Left ventricle myocardium inferior (tissue), 1 donor: ENCODE results near the gene CEP89. TPM values are rescaled to one million over a fixed set of nuclear protein-coding genes. Genes with fewer than 3 reads are reported as not detected.

Source experiments
- DNase-seq: peaks from one replicate; pipeline ENCODE4 v3.0.0-alpha.2; 2020
- H3K27ac ChIP-seq: fragments of 200-600 bp; replicated peaks from 2 replicates; pipeline ENCODE4 v1.8.0; 2021
- H3K27me3 ChIP-seq: fragments of 200-600 bp; 2 replicates; pipeline ENCODE4 v1.8.0; 2021; ENCODE audit warnings: low read depth
- H3K36me3 ChIP-seq: fragments of 200-600 bp; 2 replicates; pipeline ENCODE4 v1.8.0; 2021
- H3K4me1 ChIP-seq: fragments of 200-600 bp; 2 replicates; pipeline ENCODE4 v1.8.0; 2021
- H3K4me3 ChIP-seq: fragments of 200-600 bp; 2 replicates; pipeline ENCODE4 v1.8.0; 2021; ENCODE audit warnings: mild to moderate bottlenecking, moderate library complexity
- H3K9me3 ChIP-seq: fragments of 200-600 bp; replicated peaks from 2 replicates; pipeline ENCODE4 v1.8.0; 2021
- CTCF ChIP-seq: fragments of 200-600 bp; IDR thresholded peaks from 2 replicates; pipeline ENCODE4 v1.8.0; 2021; ENCODE audit warnings: antibody characterized with exemption, mild to moderate bottlenecking, borderline replicate concordance
- intact Hi-C: fragments of 100-400 bp; cut with micrococcal nuclease; formaldehyde crosslinking; loops from one replicate; pipeline ENCODE4 v1.11.0; 2022
- total RNA-seq: library from RNA; stranded (reverse); fragmentation: NEBNext Ultra II Directional; extraction: Animal tissue kit (Norgen Biotek cat#: 25700); gene quantifications from one replicate; pipeline ENCODE4 v1.2.1, GENCODE V29; 2021
- donor health status: DM: no; HTN: yes; CAD: no; lungs with severe emphysema.

Gene CEP89
- total RNA-seq, 1 donor from 2014 or later: 9.1 TPM

GRCh38 chr19:32919365-32919764 lies 52.4 kb downstream of the CEP89 start:
- DNase-seq: no peak
- Histone ChIP-seq H3K36me3 (peaks cover 79% of the 10 kb centered on the region), H3K4me1 (no peaks in the 10 kb centered on the region), H3K27me3 (no peaks in the 10 kb centered on the region), H3K27ac (no peak overlapping the region), H3K4me3 (no peak overlapping the region), H3K9me3 (no peaks in the 10 kb centered on the region)
- intact Hi-C loops: no loop called here
- no peak for TF ChIP-seq CTCF

- no peaks in the 10 kb centered on the region for H3K27me3 ChIP-seq
- intact Hi-C loops: no loop called here
- no peak for TF ChIP-seq CTCF
- no peak for DNase-seq
- no peaks in the 10 kb centered on the region for H3K9me3 ChIP-seq
- no peak overlapping the region for H3K27ac ChIP-seq
- H3K4me1 ChIP-seq: no peaks in the 10 kb centered on the region
- peaks cover 70% of the 10 kb centered on the region for H3K36me3 ChIP-seq
- H3K4me3 ChIP-seq: no peak overlapping the region
Measured at GRCh38 chr19:32917616-32917996, 54.2 kb downstream of the CEP89 start.

- DNase-seq: no peak
- H3K4me1 ChIP-seq: no peaks in the 10 kb centered on the region
- no peak for TF ChIP-seq CTCF
- intact Hi-C loops: no loop called here
- peaks cover 70% of the 10 kb centered on the region for H3K36me3 ChIP-seq
- H3K4me3 ChIP-seq: no peak overlapping the region
- no peaks in the 10 kb centered on the region for H3K27me3 ChIP-seq
- H3K9me3 ChIP-seq: no peaks in the 10 kb centered on the region
- H3K27ac ChIP-seq: no peak overlapping the region
Measured at GRCh38 chr19:32916969-32917615, 54.7 kb downstream of the CEP89 start.

- TF ChIP-seq CTCF: no peak
- DNase-seq: no peak
- no peaks in the 10 kb centered on the region for H3K9me3 ChIP-seq
- no peaks in the 10 kb centered on the region for H3K27me3 ChIP-seq
- intact Hi-C loops: no loop called here
- H3K27ac ChIP-seq: no peak overlapping the region
- H3K36me3 ChIP-seq: peaks cover 72% of the 10 kb centered on the region
- H3K4me3 ChIP-seq: no peak overlapping the region
- H3K4me1 ChIP-seq: no peaks in the 10 kb centered on the region
Measured at GRCh38 chr19:32914879-32915660, 56.7 kb downstream of the CEP89 start.

- Histone ChIP-seq H3K27me3 (no peaks in the 10 kb centered on the region), H3K36me3 (peaks cover 81% of the 10 kb centered on the region), H3K4me1 (no peaks in the 10 kb centered on the region), H3K9me3 (peaks cover under 1% of the 10 kb centered on the region), H3K4me3 (no peak overlapping the region), H3K27ac (no peak overlapping the region)
- no peak for TF ChIP-seq CTCF
- intact Hi-C loops: no loop called here
- no peak for DNase-seq
Measured at GRCh38 chr19:32911467-32911866, 60.3 kb downstream of the CEP89 start.
